Epithelial cell of prostate (primary cell): Measurements from ENCODE around the gene SMG6.
A peak's percentile ranks its signal among the peaks of the same experiment; 100 is the strongest.
"Not testable (repeated sequence)": the region's sequence is repeated elsewhere in the genome, so short reads cannot be mapped to it uniquely, and the experiment has no call there.

Experiments
- DNase-seq: peaks from one replicate; pipeline ENCODE4 v3.0.0-alpha.2; 2011; ENCODE audit warnings: low read depth, low spot score
- H3K27ac ChIP-seq: fragments of 450-650 bp; 2 replicates; pipeline ENCODE4 v1.5.1; 2017; ENCODE audit warnings: mild to moderate bottlenecking

SMG6 gene

GRCh38 chr17:2303204-2304188 lies at the start of gene SMG6, which contains the start of gene SRR:
TSS of gene SMG6 (minus strand) at chr17:2303785. CDS start at chr17:2303720, 65 bp downstream.
TSS of gene SRR (plus strand) at chr17:2303950. CDS start at chr17:2315561, 11,611 bp downstream.
- DNase-seq, result peak; percentile 27
- H3K27ac ChIP-seq, result peak within 1 kb of the TSS; percentile 87

GRCh38 chr17:2351269-2351668 lies 47.7 kb upstream of the SMG6 start:
- no peak overlapping the region for H3K27ac ChIP-seq
- no peak for DNase-seq

- DNase-seq, result peak; percentile 36
- H3K27ac ChIP-seq, result no peak overlapping the region
Measured at GRCh38 chr17:2347805-2348685, 44.5 kb upstream of the SMG6 start.

GRCh38 chr17:2346475-2346874 lies 42.9 kb upstream of the SMG6 start:
- no peak for DNase-seq
- peak overlapping the region; percentile 48 for H3K27ac ChIP-seq

GRCh38 chr17:2344528-2344927 lies 40.9 kb upstream of the SMG6 start:
- no peak for DNase-seq

GRCh38 chr17:2343421-2343820 lies 39.8 kb upstream of the SMG6 start:
- no peak overlapping the region for H3K27ac ChIP-seq
- DNase-seq, result no peak

More at GRCh38 chr17:2344528-2344927, 40.9 kb upstream of the SMG6 start:
- H3K27ac ChIP-seq, result no peak overlapping the region

- peak overlapping the region; percentile 68 for H3K27ac ChIP-seq
Measured at GRCh38 chr17:2338315-2338657, 34.7 kb upstream of the SMG6 start.

DNA sequence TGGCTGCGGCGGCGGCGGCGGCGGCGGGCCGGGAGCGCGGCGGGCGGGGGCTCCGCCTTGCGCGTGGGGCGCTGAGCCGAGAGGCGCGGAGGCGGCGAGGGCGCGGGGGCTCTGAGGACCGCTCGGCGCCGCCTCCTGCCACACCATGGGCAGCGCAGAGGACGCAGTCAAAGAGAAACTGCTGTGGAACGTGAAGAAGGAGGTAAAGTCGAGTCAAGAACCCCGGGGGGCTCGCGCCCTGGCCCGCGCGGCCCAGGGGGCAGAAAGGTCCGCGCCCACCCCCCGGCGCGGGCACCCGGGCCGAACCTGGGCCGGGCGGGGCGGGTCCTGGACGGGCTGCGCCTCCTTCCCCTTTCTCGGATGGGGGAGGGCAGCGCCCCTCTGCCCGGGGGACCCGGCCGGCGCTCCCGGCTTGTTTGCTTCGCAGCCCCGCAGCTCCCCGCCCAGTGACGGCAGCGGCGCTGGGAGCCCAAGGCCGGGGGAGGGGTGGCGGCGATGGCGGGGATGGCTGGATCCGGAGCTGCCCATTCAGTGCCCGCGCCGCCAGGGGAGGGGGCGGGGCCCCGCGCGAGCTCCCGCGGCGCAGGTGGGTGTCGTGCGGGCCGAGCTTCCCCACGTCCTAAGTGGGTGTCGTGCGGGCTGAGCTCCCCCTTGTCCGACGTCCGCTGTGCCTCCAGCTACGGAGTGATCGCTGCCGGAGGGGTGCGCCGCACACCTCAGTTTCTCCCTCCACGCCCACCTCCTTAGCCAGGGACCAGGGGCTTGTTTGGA lies 34.1 kb upstream of the SMG6 start:
- DNase-seq, result no peak
- H3K27ac ChIP-seq, result peak overlapping the region; percentile 68

More at GRCh38 chr17:2338315-2338657, 34.7 kb upstream of the SMG6 start:
- no peak for DNase-seq

- DNase-seq, result no peak
- peak within 1 kb of the TSS; percentile 68 for H3K27ac ChIP-seq
Measured at GRCh38 chr17:2336852-2337543, 33.4 kb upstream of the SMG6 start, which contains the start of gene SGSM2. TSS of gene SGSM2 (plus strand) at chr17:2337501. CDS start at chr17:2337689, 188 bp downstream.

DNA sequence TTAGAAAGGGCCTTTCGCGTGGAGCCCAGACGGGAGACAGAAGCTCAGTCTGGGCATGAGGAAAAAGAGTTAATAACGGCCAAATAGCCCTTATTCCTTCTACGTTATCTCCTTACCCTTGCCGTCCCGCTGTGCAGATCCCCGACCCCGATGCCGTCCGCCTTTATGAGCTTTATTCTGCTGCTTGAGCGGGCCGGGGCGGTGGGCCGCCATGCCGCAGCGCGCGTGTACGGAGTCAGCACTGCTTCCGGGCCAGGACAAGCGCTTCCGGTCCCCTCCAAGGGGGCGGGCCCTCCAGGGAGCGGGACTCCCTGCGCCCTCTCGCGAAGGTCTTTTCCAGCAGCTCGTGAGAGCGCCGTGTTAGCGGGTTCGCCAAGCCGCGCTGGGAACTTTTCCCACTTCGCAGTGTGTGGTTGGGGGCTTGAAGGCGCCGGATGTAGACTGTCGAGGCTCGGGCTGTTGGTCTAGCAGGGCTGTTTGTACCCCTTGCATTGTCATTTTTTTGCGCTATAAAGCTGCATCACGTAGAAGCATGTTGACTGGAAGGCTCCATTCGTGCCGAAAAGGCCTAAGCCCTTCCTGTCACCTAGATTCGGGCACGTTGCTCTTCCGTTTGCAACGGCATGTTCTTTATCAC lies 32.7 kb upstream of the SMG6 start, which contains the start of gene TSR1:
Gene TSR1 (minus strand): TSS at position 243 of the 637 bp plus-strand sequence. CDS start 30 bp downstream, at position 213.
- H3K27ac ChIP-seq, result peak within 1 kb of the TSS; percentile 68
- DNase-seq, result peak; percentile 59

DNA sequence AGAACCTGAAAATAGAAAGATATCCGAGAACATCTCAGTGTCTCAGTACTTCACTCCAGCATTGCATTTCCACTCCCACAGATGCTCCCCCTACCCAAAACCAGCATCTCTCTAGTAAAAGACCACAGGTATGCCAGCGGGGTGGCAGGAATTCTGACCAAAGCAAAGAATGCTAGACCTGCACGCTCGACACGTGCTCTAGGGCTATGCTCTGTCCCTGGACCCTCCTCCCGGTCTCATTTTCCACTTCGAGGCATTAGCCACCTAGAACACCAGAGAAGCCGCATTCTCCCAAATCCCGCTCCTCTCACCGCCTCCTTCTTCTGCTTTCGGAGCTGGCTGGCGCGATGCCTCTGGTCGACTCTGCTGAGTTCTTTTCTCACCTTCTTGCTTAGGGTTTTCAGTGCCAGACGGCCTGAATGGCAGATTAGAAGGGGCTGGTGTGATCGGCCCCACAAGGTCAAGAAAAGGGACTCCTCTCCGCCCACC lies 32.2 kb upstream of the SMG6 start:
- H3K27ac ChIP-seq, result peak overlapping the region; percentile 68
- no peak for DNase-seq

GRCh38 chr17:2331303-2331702 lies 27.7 kb upstream of the SMG6 start:
- H3K27ac ChIP-seq, result no peak overlapping the region
- no peak for DNase-seq

DNA sequence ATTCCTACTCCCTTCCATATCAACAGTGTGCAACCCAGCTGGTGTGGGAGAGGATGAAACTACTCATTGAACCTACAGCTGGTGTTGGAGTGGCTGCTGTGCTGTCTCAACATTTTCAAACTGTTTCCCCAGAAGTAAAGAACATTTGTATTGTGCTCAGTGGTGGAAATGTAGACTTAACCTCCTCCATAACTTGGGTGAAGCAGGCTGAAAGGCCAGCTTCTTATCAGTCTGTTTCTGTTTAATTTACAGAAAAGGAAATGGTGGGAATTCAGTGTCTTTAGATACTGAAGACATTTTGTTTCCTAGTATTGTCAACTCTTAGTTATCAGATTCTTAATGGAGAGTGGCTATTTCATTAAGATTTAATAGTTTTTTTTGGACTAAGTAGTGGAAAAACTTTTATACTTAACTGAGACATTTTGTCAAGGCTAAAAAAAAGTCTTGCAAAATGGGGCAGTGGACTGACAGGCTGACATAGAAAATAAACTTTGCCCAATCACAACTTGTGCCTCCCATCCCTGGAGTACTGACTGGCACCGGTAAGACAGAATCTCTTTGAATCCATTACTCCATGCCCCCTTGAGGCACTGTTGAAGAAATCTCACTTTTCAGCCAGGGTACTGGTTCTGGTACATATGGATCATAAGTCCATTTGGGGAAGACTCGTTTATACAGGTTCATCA lies 20.2 kb upstream of the SMG6 start:
- no peak overlapping the region for H3K27ac ChIP-seq
- no peak for DNase-seq

GRCh38 chr17:2321399-2321798 lies 17.8 kb upstream of the SMG6 start:
- no peak for DNase-seq
- H3K27ac ChIP-seq, result no peak overlapping the region

- no peak overlapping the region for H3K27ac ChIP-seq
- DNase-seq, result no peak
Measured at GRCh38 chr17:2319051-2319450, 15.5 kb upstream of the SMG6 start.

DNA sequence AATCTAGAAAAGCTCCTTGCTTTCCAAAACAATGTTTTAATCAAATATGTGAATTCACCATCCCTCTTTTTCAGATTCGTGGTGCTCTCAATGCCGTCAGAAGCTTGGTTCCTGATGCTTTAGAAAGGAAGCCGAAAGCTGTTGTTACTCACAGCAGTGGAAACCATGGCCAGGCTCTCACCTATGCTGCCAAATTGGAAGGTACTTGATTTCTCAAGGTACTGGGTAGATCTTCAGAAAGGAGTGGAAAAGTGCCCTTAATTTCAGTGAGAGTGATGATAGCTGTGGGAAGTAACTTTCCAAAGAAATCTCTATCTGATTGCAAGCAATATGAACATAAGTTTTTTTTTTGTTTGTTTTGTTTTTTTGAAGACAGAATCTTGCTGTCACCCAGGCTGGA lies 14.2 kb upstream of the SMG6 start:
- DNase-seq, result no peak
- no peak overlapping the region for H3K27ac ChIP-seq

- DNase-seq, result not testable (repeated sequence)
Measured at GRCh38 chr17:2316916-2317205, 13.3 kb upstream of the SMG6 start.

GRCh38 chr17:2312736-2313135 lies 9.2 kb upstream of the SMG6 start:
- DNase-seq, result no peak
- no peak overlapping the region for H3K27ac ChIP-seq

More at GRCh38 chr17:2316916-2317205, 13.3 kb upstream of the SMG6 start:
- H3K27ac ChIP-seq, result not testable (repeated sequence)
